HG02981 (cell line): ENCODE measurements around the gene MBTPS1.

Experiments used
- ATAC-seq: cut with Tn5 transposase; IDR thresholded peaks from one replicate; pipeline ENCODE4 v1.9.1; 2021; ENCODE audit warnings: mild to moderate bottlenecking, moderate library complexity; ENCODE audit not compliant: unreplicated experiment

Gene MBTPS1

DNA sequence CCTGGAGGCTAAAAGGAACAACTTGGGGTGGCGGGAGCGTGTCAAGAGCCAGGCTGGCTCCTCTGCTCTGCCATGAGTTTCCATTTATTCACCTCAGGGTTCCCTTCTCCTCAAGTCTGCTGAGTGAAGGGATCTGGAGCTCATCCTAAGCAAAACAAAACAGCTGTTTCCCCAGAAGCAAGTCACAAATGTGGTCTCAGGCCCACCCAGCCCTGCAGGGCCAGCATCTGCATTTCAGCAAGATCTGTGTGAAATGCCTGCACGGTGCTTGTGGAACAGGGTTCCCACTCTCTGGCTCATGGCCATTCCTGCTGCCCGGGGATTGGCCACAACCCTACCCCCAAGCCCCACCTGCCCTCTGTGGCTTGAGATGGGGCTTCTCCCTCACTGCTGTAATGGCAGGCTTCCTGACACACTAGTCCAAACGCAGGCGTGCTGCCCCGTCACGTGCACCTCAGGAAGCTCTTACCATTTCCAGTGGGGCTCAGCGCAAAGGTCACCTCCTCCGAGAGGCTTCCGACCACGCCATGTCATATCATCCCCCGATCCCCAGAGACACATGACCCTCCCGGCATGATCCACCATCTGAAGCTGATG is 76.4 kb downstream of the MBTPS1 start:
- ATAC-seq, result no peak

GRCh38 chr16:84039696-84040095 is 77.0 kb downstream of the MBTPS1 start:
- ATAC-seq, result no peak

DNA sequence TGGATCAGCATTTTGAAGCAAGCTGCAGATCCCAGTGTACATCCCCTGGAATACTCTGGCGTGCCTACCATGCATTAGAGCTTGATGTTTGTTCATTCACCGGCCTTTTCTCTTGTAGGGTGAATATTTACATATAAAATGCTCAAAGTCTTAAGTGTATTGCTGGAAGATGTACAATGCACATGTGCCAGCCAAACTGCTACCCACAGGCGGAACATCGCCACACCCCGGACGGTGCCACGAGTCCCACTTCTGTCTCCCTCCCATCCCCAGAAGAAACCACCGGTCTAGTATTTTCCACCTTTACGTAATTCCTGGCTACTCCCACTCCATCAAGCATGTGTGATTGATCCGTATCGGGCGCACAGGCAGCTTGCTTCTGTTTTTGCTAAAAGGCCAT is 78.3 kb downstream of the MBTPS1 start:
- no peak for ATAC-seq

DNA sequence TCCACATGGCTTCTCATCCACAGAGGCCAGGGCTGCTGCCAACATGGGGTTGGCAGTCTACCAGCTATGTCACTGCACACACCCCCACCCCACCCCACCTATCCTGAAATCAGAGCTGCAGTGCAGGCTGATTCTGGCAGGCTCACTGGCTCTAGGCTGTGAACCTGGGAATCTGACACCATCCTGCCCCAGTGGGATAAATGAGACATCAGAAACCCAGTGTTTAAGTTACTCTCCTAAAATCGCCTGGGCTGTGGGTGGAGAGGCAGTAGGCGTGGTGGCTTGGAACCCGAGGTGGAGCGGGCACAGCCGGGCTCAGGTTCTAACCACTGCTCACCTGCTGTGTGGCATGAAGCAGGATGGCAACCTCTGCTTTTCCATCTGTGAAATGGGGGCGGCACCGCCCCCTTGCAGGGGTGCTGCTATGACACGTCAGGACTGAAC is 79.7 kb downstream of the MBTPS1 start:
- no peak for ATAC-seq

DNA sequence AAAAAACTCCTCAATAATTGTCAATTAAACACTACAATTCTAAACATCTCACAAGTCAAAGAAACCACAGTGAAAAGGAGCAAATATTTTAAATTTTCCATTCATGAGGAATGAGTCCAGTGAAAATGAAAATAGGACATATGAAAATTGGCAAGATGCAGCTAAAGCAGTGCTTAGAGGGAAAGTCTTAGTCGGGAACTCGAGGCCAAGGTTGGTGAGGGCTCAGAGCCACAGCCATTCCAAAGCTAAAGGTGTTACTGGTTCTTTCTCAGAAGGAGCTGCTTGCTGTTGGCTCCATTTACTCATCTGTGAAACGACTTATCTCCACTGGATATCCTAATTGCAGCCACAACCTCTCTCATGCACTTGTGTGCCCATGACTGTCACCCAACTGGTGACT is 80.6 kb downstream of the MBTPS1 start:
- no peak for ATAC-seq

- no peak for ATAC-seq
Measured at GRCh38 chr16:84034516-84034915, 82.2 kb downstream of the MBTPS1 start.

DNA sequence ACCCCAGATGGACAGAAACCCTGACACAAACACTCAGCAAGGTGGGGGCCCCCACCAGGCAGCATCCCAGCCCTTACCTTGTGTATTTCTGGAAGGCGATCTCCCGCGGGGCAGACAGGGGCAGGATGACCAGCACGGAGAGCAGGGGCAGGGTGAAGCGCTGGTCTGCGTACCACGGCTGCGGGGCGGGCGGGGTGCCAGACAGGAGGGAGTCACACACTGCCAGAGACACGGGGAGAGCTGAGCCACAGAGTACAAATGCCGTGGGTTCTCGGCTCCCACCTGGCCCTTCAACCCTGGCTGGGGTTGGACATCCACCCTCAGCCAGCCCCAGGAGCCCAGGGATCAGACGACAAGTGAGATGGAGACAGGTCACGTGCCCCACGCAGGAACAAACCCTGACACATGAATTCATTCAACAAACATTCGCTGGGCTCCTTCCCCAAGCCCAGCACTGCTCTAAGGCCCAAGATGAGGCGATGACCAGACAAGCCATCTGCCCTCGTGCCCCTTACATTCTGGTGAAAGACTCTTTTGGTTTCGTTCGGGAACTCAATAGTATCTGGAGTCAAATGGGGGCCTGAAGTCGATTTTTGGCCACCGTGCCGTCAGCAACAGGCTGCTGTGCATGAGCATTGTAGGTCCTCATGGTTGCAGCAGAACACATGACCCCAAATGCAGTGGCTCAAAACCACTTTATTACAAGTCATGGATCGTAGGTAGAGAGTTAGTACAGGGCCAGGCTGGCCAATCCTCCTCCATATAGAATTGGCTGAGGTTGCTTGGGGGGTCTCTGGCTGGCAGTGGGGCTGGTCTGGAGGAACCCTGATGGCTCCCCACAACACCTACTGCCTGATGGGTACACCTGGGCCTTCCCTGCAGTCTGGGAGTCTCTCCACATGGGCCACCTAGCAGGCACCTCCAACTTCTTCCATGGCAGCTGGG is 83.2 kb downstream of the MBTPS1 start:
- no peak for ATAC-seq

GRCh38 chr16:84032458-84033178 is 84.1 kb downstream of the MBTPS1 start:
- no peak for ATAC-seq

DNA sequence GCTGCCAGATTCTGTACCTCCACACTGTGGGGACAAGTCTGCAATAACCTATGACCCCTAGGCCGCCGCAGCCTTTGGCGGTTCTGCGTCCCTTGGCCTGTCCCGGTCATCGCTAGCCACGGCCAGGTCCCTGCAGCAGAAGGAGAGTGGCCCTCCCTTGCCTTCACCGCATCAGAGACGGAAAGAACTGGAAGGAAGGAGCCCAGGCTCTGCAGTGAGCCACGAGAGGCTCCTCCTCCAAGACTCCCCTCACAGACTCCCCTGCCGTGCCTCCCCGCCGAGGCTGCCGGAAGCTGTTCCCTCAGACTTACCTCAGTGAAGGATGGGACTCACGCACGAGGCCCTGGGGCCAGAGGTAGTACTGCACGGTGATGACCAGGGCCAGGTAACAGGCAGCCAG is 85.2 kb downstream of the MBTPS1 start:
- no peak for ATAC-seq

- ATAC-seq, result no peak
Measured at GRCh38 chr16:84029297-84030047, 87.3 kb downstream of the MBTPS1 start.

DNA sequence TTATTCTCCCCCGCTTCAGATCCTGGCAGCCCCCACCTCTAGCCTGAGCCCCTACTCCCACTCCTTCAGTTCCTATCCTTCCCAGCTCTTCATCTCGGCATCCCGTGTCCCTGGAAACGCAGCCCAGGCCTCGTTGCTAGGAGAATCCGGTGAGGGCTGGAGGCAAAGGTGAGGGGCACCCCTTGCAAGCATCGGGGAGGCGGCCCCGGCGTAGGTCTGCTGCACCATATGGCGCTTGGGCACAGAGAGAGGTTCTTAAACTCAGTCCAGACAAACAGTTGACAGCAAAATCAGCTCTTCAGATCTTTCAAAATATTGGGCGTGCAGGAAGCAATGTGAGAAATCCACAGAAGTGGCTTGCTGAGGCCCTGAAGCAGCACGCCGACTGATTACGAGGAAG is 89.1 kb downstream of the MBTPS1 start:
- no peak for ATAC-seq

GRCh38 chr16:84026606-84027005 is 90.1 kb downstream of the MBTPS1 start:
- ATAC-seq, result no peak

DNA sequence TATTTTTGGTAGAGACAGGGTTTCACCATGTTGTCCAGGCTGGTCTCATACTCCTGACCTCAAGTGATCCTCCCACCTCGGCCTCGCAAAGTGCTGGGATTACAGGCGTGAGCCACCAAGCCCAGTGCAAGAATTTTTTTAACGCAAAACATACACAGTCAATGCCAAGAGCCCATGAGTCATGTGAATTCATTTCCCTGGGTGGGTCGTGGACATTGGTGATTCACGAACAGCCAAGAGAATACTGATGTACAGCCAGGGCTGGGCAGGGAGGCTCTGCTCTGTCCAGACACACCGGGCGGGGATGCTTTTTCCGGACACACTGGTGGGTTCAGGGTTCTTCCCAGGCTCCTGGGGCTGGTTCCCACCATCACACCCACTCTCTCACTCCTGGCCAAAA is 91.9 kb downstream of the MBTPS1 start:
- ATAC-seq, result no peak

DNA sequence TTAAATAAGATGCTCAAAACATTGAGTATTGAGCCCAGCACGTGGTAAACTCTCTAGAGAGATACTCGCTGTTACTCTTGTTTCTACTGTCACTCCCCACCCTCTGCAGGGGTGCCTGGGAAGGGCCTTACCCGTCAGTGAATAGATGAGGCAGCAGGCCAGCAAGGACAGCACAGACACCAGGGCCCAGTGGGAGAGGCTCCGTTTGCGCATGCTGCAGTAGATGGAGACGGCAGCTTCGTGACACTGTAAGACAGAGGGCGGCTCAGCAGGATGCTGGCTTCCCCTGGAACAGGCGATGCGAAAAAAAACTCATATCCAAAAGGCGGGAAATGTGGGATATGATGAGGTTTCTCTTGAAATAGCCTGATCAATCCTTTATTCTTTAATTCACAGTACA is 94.1 kb downstream of the MBTPS1 start:
- no peak for ATAC-seq

DNA sequence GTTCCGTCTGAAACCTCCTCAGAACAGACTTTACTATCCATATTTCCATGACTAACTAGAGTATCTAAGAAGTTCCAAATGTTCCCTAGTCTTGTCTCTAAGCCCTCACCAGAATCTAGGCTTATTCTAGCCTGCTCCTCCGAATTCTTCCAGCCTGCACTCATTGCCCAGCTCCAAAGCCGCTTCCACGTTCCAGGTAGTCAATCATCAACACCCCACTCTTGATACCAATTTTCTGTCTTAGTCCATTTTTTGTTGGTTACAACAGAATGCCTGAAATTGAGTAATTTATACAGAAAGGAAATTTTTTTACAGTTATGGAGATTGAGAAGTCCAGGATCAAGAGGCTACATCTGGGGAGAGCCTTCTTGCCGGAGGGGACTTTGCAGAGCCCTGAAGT is 95.3 kb downstream of the MBTPS1 start:
- ATAC-seq, result no peak

DNA sequence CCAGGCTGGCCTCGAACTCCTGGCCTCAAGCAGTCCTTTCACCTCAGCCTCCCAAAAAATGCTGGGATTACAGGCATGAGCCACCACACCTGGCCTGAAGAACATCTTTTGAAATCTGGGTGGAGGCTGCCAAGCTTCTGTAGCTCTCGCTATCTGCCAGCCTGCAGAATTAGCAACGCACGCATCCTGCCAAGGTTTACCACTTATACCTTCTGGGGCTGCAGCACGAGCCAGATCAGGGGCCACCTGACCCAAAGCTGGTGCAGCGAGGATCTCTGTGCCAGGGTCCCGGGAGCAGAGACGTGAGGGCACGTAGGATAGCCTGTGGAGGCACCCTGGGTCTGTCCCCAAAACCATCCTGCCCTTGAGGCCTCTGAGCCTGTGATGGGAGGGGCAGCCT is 96.4 kb downstream of the MBTPS1 start:
- no peak for ATAC-seq

DNA sequence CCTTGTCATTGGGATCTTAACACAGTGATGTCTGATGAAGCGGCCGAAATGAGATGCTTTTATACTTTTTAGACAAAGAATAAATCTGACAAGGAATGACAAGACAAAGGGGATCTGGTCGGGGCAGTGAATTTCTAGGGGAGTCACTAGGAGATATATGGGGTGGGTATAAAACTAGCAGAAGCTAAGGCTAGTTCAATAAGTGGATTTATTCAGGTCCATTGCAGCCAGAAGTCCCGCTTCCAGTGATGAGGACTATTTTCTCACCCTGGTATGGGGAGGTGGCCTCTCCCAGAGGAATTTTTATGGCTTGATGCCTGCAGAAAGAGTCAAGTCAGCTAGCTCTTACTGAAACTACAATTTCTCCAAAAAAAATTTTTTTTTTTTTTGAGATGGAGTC is 98.0 kb downstream of the MBTPS1 start:
- ATAC-seq, result no peak

DNA sequence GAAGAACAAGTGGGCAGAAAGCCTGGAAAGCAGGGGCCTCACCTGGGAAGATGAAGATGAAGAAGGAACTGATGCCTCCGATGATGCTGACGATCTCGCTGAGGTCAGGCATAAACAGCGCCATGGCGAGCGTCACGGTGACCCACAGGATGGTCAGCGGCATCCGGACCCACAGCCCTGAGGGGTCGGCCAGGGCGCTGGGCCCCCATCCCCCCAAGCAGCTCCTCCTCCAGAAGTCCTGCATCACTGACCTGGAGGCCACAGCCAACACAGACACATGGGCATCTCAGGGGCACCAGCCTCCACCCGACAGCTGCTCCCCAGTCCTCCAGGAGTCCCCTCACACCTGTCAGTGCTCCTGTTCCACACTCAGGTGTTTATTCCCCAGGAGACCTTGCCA is 100.3 kb downstream of the MBTPS1 start:
- ATAC-seq, result no peak

DNA sequence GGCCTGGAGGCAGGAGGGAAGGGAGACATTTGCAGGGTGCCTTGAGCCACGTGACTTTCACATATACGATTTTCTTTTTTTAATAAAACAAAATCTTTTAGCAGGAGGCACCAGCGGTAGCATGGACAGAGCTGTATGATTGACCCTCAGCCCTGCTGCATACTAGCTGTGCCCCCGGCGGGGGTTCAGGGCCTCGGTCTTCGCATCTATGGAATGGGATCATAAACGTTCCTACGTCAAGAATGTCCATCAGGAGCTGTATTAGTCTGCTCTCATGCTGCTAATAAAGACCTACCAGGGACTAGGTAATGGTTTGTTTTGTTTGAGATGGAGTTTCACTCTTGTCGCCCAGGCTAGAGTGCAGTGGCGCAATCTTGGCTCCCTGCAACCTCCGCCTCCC is 101.3 kb downstream of the MBTPS1 start:
- ATAC-seq, result no peak

- ATAC-seq, result no peak
Measured at GRCh38 chr16:84014570-84015327, 102.0 kb downstream of the MBTPS1 start.
